HG02885 (cell line): ENCODE measurements around the gene WLS.

Source experiments
- ATAC-seq: cut with Tn5 transposase; IDR thresholded peaks from one replicate; pipeline ENCODE4 v1.9.1; 2021; ENCODE audit warnings: mild to moderate bottlenecking; ENCODE audit not compliant: unreplicated experiment, poor library complexity

The WLS gene

DNA sequence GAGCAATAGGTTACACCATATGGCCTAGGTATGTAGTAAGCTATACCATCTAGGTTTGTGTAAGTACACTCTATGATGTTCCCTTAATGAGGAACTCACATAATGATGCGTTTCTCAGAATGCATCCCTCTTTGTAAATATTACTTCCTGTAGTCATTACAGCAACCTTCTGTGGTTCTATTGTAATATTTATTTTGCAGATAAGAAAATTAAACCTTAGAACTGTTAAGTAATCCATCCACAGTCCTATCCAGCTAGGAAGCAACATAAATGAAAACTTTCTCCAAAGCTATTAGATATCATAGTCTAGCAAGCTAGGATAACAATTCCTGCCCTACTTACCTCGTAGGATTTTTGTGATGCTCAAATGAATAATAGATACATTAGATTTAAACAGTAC lies 88.7 kb downstream of the WLS start:
- no peak for ATAC-seq

GRCh38 chr1:68142461-68142860 lies 89.9 kb downstream of the WLS start:
- ATAC-seq, result no peak

DNA sequence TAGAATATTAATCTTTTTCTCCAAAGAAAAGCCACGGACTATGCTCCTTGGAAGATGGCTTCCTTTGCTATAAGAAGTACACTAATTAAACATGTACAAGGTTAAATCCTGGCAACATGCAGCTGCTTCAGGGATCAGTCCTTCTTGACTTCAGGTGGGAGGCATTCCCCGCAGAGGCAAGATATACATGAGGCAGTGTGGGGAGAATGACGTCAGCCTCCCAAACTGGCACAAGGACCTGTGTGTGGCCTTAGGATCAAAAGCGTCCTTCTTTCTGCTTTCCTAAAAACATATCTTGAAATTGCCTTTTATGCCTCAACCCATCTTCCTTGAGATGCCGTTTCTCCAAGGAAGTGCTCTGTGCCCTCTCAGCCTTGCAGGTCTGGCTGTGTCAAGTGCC lies 90.3 kb downstream of the WLS start:
- ATAC-seq, result no peak

DNA sequence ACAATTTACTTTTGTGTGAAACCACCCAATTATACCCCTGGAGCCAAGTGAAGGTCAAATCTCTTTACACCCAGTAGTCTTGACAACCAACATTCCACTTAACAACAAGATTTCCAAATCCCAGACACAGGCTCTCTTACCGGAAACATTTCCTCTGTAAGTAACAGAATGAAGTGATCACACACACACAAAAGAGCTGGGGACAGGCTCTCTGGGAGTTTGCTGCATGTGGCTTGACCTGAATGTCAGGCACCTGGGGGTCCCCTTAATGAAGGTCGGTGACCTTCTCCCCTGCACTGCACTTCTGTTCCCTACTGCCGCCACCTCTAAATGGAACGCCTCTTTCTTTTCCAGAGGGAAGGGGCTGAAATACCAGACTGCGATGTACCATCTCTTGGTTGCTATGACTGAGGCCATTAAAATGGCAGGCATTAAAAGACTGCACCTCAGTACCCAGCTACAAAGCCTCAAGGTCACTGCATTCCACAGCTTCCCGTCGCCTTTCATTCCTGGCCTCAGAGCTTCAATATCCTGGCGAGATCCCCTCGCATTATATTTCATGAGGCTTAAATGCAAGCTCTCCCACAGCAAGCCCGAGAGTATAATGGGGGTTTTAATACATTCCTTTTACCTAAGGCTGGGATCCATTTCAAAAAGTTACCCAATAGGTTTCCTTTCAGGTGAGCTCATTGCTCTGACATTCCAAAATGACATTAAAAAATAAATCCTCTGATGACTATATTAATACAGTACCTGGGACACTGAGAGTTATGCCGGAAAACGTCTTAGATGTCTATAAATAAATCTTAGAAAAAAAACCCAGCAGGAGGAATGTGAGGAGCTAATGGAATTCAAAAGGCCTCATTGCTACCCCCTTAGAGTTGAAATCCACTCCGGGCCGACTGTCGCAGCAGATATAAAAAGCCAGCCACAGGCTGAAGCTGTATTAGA lies 91.0 kb downstream of the WLS start:
- ATAC-seq, result no peak

GRCh38 chr1:68140536-68140935 lies 91.8 kb downstream of the WLS start:
- no peak for ATAC-seq

GRCh38 chr1:68136187-68136586 lies 96.1 kb downstream of the WLS start:
- no peak for ATAC-seq

DNA sequence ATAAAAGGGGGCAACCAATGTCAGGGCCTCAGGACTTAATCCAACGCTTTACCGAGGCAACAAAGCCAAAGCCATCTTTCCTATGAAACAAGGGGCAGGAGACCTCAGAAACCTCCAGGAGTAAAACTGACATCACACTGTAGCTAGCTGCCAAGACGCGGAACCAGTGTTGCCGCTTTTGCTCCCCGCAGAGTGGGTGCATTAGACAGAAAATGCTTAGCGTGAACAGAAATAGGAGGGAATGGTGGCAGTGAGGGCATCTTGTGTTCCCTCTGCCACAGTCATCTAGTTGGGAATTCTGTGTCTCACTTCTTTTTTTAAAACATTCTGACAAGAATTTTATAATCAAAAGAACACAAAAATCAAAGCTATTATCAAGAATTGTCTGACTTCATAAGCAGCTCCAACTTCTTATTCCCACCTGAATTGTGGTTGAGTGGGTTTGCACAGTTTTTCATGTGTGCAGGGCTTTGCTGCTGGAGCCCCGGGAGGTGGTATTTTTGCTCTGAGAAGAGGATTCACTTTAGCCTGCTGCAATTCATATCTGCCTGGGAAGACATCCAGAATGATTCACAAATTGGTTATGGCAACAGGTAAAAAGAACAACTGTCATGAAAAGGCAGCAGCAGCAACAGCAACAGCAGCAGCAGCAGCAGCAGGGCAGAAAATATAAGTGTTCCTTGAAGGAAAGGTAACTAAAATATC lies 99.7 kb downstream of the WLS start:
- ATAC-seq, result no peak

- ATAC-seq, result no peak
Measured at GRCh38 chr1:68131261-68131660, 101.1 kb downstream of the WLS start.

GRCh38 chr1:68129536-68130250 lies 102.6 kb downstream of the WLS start:
- ATAC-seq, result no peak

DNA sequence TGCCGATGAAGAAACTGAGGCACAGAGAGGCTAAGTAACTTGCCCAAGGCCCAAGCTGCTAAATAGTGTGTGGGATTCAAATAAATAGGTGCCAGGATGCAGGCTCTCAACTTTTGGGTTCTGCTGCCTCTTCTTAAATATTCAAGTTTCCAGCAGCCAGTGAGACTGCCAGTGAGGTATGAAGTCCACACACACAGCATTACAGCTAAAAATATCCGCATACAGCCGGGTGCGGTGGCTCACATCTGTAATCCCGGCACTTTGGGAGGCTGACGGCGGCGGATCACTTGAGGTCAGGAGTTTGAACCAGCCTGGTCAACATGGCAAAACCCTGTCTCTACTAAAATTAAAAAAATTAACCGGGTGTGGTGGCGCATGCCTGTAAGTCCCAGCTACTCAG lies 103.5 kb downstream of the WLS start:
- no peak for ATAC-seq

DNA sequence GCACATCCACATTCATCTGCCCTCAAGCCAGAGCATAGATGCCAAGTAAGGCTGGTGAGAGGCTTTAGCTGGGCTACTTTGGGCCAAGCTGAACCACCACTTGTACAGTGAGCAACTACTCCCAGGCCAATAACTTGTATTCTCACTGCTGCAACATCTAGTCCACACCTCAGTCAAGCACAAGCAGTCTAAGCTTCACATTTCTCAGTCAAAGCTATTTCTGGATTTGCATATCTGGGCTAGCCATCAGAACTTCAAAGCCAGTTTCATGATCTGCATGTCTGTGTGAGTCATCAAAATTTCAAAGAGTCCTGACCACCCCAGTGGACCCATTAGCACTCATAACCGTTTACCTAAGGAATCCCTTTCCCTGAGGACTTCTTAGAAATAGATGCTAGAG lies 104.2 kb downstream of the WLS start:
- no peak for ATAC-seq

DNA sequence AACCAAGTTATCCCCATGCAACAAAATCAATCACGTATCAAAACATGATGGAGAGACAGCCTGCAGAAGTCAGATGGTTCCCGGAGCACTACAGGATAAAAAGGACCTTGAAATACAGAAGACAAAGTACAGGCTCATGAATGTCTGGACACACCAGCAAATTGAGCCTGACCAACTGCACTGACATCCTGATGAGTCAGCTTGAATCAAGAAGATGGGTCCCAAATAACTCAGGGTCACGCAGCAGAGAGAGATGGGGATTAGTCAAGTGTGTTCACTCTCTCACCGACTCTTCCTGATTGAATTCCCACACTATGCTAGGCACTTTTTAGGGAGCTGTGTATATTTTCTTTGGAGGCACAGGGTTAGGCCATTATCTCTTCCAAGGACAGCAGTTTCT lies 110.8 kb downstream of the WLS start:
- no peak for ATAC-seq

DNA sequence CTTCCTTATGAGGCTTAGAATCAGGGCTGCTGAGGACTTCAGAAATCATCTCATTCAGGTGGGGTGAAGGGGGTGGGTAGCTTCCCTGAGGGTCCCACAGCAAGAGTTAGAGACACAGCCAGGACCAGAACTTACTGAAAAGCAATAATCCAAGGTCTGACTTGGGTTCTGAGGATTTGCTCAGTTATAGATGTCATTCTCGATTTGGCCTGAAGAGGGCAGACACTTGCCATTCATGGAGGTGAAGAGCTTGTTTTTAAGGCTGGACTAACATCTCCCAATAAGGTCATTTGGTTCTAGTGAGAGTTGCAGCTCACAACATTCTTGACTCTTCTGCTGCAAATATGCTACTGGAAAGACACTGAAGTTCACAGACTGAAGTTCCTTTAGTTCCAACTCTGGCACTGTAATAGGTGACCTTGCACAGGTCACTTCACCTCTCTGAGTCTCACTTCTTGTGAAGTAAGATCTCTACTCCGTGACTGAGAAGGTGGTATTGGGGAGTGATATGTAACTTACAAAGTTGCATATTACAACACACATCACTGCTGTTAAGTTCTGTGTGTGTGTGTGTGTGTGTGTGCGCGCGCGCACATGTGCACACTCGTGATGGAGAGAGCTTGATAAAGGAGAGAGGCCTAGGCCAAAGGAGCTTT lies 112.1 kb downstream of the WLS start:
- peak; percentile 85 for ATAC-seq

DNA sequence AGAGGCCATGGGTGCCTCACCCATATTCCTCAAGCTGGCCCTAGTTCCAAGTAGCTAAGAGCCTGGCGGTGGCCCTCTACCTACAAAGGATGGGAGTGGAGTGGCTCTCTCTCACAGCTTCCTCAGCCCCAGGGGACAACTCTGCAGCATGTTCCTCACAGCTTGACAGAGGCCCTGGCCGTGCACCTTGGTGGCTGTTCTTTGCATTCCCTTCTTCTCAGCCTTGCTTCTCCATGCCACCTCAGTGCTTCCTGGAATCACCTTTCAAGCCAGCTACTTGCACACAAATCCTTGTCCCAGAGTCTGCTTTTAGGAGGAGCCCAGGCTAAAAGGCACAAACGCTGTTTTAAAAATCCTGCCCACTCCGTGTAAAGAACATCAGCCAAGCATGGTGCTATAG lies 112.9 kb downstream of the WLS start:
- ATAC-seq, result no peak

DNA sequence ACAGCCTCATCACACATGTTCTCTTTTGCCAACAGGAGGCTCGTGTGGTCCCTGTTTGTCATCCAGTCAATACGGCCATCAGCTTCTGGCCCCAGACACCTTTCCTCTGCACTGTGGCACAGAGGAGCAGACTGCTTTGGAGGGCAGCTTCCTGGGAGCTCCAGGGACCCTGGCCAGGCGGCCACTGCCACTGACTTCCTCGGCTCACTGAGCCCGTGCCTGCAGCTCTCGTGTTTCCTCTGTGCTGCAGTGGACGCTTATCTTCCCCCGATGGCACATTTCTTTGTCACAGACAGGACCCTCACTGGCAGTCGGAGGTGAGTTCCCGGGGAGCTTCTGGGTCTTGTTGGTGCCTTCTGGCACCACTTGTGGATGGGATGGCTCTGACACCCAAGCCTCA lies 114.9 kb downstream of the WLS start:
- no peak for ATAC-seq

DNA sequence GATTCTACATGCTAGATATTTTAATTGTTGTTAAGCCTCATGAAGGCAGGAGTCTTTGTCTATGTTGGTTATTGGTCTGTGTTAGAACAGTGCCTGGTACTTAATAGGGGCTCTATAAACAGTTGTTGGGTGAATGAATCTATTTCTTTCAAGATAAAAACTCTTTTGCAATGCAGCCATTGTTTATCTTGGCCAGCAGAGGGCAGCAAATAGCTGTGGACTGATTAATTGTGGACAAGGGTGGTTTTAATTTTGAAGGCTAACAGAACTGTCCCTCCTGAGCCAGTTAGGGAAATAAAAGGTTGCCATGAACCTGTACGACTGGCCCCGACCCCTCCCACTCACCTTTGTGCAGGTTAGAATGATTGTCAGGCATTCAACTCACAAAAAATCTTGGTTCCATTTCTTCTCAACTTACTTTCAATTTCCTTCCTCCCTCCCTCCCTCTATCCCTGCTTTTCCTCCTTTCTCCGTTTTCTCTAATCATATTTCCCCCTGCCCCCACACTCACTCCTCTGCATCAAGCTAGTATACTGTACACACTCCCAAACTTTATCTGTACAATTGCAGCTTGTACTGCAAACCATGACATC lies 115.6 kb downstream of the WLS start:
- no peak for ATAC-seq

- ATAC-seq, result no peak
Measured at GRCh38 chr1:68115308-68115707, 117.0 kb downstream of the WLS start.

GRCh38 chr1:68113966-68114365 lies 118.4 kb downstream of the WLS start:
- ATAC-seq, result no peak

- ATAC-seq, result no peak
Measured at GRCh38 chr1:68112835-68113243, 119.5 kb downstream of the WLS start.
